SKM-1 treated with dmso at 0.1 percent for 144 hours (cell line): Measurements from ENCODE around the gene DDX47.
"Not testable (repeated sequence)": the region's sequence is repeated elsewhere in the genome, so short reads cannot be mapped to it uniquely, and the experiment has no call there.

Source experiments
- DNase-seq: peaks from one replicate; lab custom pipeline; 2025; ENCODE audit not compliant: unreplicated experiment; lab: John Stamatoyannopoulos, UW

Gene DDX47

GRCh38 chr12:12870465-12870864 is 57.3 kb downstream of the DDX47 start:
- no peak for DNase-seq

GRCh38 chr12:12871587-12872138 is 58.5 kb downstream of the DDX47 start:
- no peak for DNase-seq

GRCh38 chr12:12872139-12872933 is 59.2 kb downstream of the DDX47 start:
- no peak for DNase-seq

GRCh38 chr12:12872934-12873275 is 59.8 kb downstream of the DDX47 start:
- DNase-seq = no peak

GRCh38 chr12:12874029-12874428 is 60.9 kb downstream of the DDX47 start:
- DNase-seq = no peak

GRCh38 chr12:12875301-12875700 is 62.2 kb downstream of the DDX47 start:
- DNase-seq = not testable (repeated sequence)

GRCh38 chr12:12877153-12877768 is 64.1 kb downstream of the DDX47 start:
- DNase-seq = no peak

GRCh38 chr12:12877781-12878455 is 64.8 kb downstream of the DDX47 start:
- DNase-seq = no peak
